GF-D8 (cell line): ENCODE measurements around the gene SLC17A9.
A peak's percentile ranks its signal among the peaks of the same experiment; 100 is the strongest.

Experiments
- DNase-seq: peaks from one replicate; lab custom pipeline; 2025; lab: John Stamatoyannopoulos, UW

SLC17A9 gene

DNA sequence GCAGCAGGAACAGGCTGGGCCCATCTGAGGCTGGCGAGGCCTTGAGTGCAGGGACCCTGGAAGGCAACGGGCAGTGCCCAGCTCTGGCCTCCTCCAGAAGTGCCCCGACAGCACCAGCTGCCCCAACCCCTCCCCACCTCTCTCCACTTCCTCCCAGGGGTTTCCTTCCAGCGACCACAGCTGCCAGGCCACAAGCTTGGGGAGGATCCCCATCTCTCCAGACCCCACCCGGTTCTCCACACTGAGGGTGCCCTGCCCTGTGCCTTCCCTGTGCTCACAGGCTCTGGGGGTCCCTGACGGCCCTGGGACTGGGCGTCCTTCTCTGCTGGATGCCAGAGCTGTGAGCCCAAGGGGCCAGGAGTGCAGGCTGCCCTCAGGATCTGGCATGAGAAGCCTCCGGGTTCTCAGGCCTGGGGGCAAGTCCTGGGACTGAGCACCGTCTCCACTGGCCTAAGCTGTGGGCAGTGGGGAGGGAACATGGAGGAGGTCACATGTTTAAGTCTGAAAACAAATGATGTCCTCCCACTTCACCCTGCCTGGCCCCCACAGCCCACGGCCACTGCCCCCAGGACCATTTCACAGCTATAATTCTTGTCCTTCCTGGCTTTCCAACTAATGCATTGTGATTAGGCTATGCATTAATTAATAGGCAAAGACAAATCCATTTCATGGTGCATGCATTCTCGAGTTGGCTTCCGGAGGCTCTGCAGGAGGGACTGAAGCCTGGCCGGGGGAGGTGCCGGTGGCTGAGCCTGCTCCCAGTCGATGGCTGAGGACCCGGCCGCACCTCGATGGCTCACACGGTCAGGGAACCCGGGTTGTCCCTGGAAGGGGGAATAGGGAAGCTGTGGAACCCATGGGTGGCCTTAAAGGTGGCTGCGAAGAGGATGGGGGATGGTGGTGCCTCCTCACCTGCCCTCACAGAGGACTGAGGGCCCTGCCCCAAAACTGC, 29.9 kb downstream of the SLC17A9 start:
- peak; percentile 33 for DNase-seq

DNA sequence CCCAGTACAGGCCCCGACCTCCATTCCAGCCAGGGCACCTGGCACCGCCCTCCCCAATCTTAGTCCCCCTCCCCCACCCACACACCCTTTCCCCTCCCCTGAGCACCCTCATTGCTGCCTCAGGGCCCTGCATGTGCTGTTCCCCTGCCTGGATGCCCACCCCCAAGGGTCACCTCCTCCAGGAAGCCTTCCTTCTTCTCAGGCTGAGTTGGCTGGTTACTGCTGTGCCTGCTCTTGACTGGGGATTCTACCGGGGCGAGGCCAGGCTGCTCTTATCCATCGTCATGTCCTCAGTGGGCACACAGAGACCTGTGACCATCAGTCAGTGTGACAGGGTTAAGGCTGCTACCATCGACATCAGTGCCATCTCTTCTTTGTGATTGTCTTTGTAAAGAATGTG, 30.7 kb downstream of the SLC17A9 start:
- no peak for DNase-seq

DNA sequence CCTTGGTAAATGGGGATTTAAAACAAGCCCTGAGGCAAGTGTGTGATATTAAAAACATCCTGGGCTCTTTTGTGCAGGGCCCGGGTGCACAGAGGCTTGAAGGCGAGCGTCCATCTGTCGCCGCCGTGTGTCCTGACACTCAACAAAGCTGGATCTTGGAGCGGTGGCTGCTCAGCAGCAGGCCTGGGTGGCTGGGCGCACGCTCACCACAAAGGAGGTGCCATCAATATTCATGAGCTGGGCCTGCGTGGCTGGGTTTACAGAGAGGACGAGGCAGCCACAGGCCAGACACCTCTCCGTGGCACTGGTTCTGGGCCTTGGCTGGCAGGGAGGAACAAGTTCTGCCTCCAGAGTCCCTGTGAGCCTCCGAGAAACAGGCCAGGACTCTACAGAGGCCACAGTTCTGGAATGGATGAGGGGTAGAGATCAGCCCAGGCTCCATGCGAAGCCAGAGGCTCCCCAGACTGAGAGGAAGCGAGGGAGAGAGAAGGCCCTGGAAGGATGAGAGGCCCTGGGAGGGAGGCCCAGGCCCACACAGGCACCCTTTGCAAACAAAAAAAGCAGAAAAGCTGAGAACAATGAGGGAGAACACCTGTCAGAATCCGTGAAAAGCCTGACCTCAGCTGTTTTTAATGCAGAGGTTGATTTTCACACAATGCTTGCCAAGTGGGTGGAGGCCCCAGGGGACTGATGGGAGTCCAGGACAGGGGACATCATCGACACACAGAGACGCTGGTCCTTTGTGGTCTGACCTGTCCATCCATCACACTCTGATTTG, 32.3 kb downstream of the SLC17A9 start:
- no peak for DNase-seq

DNA sequence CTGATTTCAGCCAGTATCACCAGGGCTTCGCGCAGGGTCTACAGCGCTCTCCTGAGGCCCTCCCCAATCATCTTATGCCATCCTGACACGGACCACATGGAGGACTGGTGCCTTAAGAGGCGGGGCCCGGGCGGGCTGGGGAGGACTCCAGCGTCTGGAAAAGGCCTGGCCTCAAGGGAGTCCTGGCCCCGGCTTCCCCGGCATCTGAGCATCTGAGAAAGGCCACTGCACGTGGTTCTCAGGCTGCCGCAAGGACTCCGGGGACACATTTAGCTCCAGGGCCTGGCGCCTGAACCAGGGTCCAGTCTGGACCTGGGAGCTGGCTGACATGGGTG, 32.9 kb downstream of the SLC17A9 start:
- DNase-seq = no peak

DNA sequence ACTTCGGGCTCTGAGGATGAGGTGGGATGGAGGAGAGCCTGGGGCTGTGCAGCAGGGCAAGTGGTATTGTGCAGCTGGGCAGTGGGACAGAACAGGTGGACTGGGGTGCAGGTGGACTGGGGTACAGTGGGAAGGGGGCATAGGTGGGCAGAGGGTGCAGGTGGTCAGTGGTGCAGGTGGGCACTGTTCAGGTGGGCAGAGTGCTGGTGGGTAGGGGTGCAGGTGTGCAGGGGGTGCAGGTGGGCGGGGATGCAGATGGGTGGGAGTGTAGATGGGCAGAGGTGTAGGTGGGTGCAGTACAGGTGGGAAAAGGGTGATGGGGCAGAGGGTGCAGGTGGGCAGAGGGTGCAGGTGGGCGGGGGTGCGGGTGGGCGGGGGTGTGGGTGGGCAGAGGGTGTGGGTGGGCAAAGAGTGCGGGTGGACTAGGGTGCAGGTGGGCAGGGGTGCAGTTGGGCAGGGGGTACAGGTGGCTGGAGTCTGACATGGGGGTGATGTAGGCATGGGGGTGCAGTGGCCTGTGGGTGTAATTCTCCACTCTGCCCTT, 33.8 kb downstream of the SLC17A9 start:
- DNase-seq = no peak

- DNase-seq = no peak
These were observed 34.6 kb downstream of the SLC17A9 start for GRCh38 chr20:62987114-62987513.

- no peak for DNase-seq
These were observed 36.7 kb downstream of the SLC17A9 start for GRCh38 chr20:62989201-62989601.

DNA sequence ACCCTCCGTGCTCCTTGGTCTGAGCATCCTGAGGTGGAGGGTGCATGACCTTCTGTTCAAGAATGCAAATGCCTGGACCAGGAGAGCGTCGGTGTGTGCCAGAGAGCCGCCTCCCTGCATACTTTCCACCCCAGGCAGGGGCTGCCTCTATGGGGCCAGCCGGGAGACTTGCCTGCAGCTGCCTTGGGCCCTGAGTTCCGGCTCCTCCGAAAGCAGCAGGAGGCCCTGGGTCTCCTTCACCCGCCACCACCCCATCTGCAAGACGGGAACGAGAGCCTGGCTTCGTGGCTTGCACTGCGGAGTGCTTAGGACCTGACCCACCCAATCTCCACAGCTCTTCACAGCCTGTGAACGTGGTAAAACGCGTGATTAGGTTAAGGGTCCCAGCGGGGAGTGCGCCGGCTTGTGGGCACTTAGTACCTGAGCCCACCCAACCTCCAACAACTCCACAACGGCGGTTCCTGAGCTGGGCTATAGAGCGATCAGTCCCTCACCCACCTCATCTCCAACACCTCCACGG, 37.9 kb downstream of the SLC17A9 start:
- no peak for DNase-seq

GRCh38 chr20:62991196-62991807, 38.8 kb downstream of the SLC17A9 start:
- no peak for DNase-seq

GRCh38 chr20:62991863-62992262, 39.4 kb downstream of the SLC17A9 start:
- DNase-seq = no peak

DNA sequence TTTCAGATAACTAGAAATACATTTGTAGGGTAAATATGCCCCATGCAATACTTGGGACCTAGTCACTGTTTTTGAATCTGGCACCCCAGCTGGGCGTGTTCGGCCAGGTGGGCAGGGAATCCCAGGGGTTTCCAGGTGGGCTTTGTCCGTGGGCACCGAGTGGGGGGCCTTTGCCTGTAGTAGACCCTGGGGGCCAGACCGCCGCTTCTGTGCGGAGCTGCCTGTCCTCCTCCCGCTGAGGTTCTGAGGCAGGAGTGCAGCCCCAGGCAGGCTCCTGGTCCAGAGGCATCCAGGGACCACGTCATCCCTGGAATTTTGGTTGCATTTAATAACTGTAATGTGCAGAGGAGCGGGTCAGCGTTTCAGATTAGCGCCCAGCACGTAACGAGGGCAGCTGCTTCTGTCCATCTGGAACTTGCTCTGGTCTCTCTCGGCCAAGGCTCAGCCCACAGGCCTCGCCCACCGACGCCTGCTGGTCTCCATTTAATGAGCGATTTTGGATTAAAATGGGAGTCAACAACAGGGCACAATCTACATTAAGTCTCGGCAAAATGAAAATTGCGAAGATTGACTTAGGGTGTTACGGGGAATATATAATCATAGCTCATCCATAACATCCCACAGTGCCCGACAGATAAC, 41.5 kb downstream of the SLC17A9 start:
- no peak for DNase-seq

GRCh38 chr20:62994869-62995281, 42.4 kb downstream of the SLC17A9 start:
- no peak for DNase-seq

DNA sequence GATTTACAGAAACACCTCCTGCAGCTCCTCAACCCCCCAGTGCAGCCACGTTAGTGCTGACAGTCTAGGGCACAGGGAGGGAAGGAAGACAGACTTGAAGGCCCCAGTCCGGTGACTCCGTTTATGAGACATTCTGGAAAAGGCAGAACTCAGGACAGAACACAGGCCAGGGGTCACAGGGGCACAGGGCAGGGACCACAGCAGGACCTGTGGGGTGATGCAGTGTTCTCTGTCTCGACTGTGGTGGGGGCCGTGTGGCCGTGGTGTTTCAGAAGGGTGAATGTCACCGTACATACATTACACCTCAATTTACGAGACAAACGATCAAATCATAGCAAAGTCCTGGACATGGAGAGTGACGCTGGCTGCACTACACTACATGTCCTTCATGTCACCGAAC, 43.0 kb downstream of the SLC17A9 start:
- DNase-seq = no peak

- no peak for DNase-seq
These were observed 43.5 kb downstream of the SLC17A9 start for GRCh38 chr20:62995898-62996595.

GRCh38 chr20:62996596-62996982, 44.1 kb downstream of the SLC17A9 start:
- no peak for DNase-seq

DNA sequence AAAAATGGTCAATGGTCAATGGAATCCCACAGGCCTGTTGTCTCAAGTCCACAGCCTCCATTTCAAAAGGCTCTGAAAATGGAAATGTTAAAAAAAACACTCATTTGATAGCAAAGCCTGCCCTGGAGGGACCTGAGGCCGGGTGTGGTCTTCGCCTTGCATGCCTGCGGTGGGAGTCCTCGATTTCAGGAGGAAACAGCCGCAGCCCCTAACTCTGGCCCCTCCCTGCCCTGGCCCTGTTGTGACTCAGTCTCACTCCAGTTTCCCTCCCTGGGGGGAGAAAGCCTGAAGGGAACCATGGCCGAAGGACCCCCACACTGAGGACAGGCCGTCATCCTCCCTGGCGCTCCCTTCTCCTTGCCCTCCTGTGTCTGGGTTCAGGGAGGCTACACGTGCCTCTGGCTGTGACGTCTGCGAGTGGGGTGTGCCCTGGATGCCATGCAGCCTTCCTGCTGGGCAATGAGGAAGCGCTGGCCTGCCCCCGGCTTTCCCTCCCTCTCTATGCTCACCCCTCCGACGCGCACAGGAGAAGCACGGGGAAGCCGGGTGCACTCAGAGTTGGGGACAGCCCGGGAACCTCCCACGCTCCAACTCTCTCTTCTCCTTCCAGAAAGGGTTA, 45.0 kb downstream of the SLC17A9 start:
- no peak for DNase-seq

GRCh38 chr20:62998449-62998848, 45.9 kb downstream of the SLC17A9 start:
- no peak for DNase-seq

DNA sequence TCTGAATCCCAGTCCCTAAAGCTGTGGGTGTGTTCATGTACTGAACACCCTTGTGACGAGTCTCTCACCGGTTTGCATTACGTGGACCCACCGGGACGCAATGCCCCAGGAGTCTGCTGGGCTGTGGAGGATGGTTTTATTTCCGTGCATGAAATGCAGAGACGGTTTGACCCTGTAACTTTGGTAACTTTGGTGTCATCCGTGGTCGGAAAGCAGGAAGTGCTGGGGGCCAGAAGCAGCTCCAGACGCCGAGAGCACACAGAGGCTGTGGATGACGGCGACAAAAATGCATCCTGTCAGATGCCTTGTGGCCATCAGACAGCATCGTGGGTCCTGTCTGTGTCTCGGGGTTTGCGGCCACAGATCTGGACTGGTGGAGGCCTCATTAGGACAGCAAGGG, 47.1 kb downstream of the SLC17A9 start:
- DNase-seq = no peak

DNA sequence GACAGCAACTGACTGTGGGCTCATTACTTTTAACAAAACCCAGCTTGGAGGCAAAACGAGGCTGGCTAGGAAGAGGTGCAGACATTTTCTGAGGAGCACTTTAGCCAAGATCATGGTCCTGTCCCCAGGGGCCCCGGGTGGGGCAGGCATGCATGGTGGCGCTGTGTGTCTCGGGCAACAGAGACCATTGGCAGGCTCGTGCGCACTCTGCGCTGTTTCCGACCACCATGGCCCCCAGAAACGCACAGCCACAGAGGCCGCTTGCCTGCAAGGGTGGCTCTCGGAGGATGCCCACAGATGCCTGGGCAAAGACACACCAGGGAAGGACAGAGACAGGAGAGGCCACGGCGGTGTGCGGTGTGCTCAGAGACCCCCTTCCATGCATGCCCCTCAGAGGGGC, 47.5 kb downstream of the SLC17A9 start:
- DNase-seq = no peak

DNA sequence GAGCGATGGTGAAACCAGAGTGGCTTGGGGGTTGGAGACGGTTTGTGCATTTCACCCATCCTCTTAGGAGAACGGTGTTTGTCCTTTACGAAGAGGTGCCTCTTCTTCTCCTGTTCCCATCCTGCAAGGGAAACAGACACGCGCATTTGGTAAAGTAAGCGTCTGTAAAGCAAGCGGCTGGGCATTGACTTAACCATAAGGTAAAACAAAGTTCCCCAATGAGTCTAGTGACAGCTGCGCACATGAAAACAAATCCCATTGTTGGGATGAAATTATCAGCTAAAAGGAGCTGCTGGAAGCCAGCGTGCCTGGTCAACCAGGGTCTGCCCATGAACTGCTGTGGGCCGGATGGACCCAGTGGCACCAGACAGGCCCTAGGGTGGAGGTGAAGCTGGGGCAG, 48.4 kb downstream of the SLC17A9 start:
- DNase-seq = no peak

DNA sequence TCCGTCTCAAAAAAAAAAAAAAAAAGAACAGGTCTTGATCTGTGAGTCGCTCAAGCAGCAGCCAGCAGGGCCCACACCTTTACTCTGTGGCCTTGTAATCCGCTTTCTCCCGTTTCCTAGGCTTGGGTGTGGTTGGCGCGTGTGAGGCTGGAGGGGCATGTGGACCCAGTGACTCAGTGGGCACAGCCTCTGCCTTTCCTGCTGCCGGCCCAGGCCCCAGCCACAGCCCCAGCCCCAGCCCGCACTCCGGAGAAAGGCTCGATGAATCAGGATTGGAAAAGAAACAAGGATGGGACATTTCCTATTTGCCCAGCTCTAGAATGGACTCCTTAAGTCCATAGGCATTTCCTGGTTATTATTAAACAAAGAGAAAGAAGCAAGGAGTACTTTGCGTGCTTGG, 50.0 kb downstream of the SLC17A9 start:
- DNase-seq = no peak
